ENCODE measurements around the gene CHSY3.

Gene CHSY3

GRCh38 chr5:130102960-130103359 lies 198.7 kb downstream of the CHSY3 start:
- no peak for DNase-seq

- no peak for DNase-seq
Measured at GRCh38 chr5:130104895-130105688, 200.8 kb downstream of the CHSY3 start.

GRCh38 chr5:130106480-130106879 lies 202.2 kb downstream of the CHSY3 start:
- DNase-seq: no peak

GRCh38 chr5:130109152-130109551 lies 204.9 kb downstream of the CHSY3 start:
- DNase-seq: peak; percentile 6

GRCh38 chr5:130110328-130110727 lies 206.1 kb downstream of the CHSY3 start:
- no peak for DNase-seq

- DNase-seq: no peak
Measured at GRCh38 chr5:130111746-130112145, 207.5 kb downstream of the CHSY3 start.

GRCh38 chr5:130112246-130112645 lies 208.0 kb downstream of the CHSY3 start:
- DNase-seq: no peak

- no peak for DNase-seq
Measured at GRCh38 chr5:130115686-130116085, 211.4 kb downstream of the CHSY3 start.

- DNase-seq: no peak
Measured at GRCh38 chr5:130116462-130116861, 212.2 kb downstream of the CHSY3 start.

GRCh38 chr5:130116972-130117371 lies 212.7 kb downstream of the CHSY3 start:
- no peak for DNase-seq

- DNase-seq: no peak
Measured at GRCh38 chr5:130126746-130127145, 222.5 kb downstream of the CHSY3 start.

GRCh38 chr5:130135506-130135905 lies 231.2 kb downstream of the CHSY3 start:
- no peak for DNase-seq

GRCh38 chr5:130136300-130136699 lies 232.0 kb downstream of the CHSY3 start:
- no peak for DNase-seq

- DNase-seq: no peak
Measured at GRCh38 chr5:130137681-130138080, 233.4 kb downstream of the CHSY3 start.

GRCh38 chr5:130138406-130139045 lies 234.3 kb downstream of the CHSY3 start:
- DNase-seq: no peak

GRCh38 chr5:130141659-130142320 lies 237.5 kb downstream of the CHSY3 start:
- DNase-seq: peak; percentile 45

GRCh38 chr5:130151239-130151638 lies 247.0 kb downstream of the CHSY3 start:
- DNase-seq: no peak

- DNase-seq: no peak
Measured at GRCh38 chr5:130155345-130156011, 251.2 kb downstream of the CHSY3 start.

GRCh38 chr5:130158036-130158435 lies 253.8 kb downstream of the CHSY3 start:
- no peak for DNase-seq

GRCh38 chr5:130159968-130160367 lies 255.7 kb downstream of the CHSY3 start:
- DNase-seq: no peak

- no peak for DNase-seq
Measured at GRCh38 chr5:130164966-130165365, 260.7 kb downstream of the CHSY3 start.

GRCh38 chr5:130166839-130167490 lies 262.7 kb downstream of the CHSY3 start:
- DNase-seq: no peak

- DNase-seq: no peak
Measured at GRCh38 chr5:130168211-130168610, 263.9 kb downstream of the CHSY3 start.

All from midbrain (tissue), 1 donor.